ENCODE data around the gene VASH1.

The VASH1 gene

DNA sequence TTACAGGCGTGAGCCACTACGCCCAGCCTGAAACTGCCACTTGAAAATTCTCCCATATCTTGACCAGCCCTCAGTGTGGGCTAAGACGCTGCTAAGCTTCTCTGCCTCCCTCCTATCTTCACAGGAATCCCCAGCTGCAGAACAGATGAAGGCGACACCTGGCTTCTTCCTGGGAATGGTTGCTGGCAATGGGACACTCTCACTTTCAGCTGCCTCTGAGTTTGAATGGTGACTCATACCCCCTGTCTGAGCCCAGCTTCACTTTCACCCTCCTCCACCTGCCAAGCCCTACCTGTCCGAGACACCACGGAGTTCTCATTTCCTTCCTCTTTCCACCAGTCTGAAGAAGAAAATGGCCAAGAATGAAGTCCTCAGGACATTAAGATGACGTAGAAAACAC, 18.3 kb upstream of the VASH1 start:
- DNase-seq (ENCODE audit: low read depth), result no peak

DNA sequence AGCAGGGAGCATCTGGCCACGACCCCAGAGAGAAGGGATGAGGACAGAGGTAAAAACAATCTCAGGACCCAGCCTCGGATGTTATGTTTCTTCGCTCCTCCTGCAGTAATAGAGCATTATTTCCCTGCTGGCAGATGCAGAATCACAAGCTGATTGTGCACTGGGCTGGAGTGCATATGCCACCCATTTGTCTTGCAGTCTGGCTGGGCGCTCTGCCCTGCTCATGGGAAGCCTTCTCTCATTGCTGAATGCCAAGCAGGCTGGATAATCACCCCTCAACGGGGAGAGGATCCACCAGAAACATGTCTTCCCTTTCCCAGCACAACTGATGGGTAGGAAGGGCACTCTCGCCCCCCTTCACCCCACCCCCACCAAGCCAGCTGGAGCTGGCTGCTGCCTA, 8.5 kb upstream of the VASH1 start:
- no peak for DNase-seq (ENCODE audit: low read depth)

DNA sequence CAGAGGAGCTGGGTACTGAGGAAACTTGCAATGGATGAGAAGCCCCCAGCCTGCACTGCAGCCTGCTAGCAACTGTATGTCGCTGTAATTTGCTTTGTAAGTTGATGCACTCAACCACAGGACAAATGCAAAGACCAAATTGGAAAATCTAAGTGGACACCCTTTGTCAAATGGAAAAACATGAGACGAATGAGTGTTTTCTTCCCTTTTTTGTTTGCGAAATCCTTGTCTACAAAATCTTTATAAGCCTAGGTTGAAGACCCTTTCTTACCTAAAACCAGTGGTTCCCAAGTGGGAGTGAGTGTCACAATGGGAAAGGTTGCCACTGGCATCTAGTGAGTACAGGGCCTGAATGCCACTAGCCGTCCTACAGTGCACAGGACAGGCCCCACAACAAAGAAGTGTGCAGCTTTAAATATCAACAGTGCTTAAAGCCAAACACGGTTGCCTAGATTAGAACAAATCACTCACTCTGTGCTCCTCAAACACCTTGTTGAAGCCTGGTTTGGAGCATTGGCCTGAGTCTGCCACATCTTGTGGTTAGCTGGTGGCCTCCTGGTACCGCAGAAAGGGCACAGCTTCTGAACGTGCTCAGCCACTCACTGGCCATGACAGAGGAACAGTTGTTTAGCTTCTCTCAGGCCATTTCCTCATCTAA, 7.6 kb upstream of the VASH1 start:
- DNase-seq (ENCODE audit: low read depth), result no peak

DNA sequence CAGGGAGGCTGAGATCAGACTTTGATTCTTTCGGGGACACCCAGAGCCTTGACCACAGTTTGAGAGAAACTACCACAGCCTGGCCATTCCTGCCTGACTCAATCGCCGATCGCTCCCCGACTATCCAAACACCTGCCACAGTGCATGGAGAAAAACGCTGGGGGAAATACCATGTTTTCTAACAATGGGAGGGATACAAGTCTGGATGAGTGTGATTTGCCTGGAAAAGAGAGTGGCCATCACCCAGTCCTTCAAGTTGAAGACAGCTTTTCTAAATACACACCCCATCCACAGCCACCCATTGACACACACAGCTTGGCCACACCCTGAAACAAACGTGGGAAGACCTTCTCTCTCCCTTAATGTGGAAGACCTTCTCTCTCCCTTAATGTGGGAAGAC, 6.7 kb upstream of the VASH1 start:
- no peak for DNase-seq (ENCODE audit: low read depth)

DNA sequence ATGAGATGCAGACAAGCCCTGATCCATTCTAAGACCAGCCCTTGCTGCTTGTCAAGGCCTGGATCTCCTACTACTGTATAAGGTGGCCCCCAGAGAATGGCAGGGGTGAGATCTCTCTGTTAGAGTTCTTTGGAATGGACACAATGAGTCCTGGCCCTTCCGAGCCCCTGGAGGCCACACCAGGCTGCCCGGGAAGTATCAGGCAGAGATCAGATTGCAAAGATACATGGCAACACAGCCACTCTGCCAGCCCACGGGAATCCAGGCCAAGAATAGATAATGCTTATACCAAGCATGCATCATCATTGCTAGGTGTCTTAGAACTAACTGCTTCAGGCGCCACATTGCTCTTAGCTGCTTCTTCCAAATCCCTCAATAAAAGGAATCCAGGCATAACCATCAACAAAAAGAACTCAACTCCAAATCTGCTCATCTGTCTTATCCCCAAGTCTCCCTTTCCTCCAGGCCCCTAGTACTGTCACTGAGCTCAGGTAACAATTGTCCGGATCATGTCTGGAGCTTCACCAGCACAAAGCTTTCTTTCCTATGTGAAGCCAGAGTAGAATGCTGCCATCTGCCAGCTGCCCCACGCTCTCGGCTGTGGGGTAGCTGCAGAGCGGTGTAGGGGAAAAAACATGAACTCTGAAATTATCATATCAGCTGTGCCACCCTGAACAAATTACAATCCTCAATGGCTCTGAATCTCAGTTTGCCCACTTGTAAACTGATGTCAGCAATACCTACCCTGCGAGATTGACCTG, 5.5 kb upstream of the VASH1 start:
- no peak for DNase-seq (ENCODE audit: low read depth)

DNA sequence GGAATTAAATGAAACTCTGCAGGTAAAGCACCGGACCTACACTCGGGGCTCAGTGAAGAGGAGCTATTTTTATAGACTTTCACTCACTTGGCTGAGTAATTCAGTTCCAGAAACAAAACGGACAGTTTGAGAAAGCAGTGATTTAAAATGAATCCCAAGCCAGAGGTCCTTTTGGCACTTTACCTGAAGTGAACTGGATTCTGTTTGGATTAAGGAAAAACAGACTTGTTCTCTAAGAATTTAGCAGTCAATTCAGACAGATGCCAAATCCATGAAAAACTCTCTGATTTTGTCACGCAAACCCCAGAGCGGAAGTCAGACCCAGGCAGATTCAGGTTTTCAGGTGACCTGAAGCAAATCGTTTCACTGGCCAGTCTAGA, 4.9 kb upstream of the VASH1 start:
- DNase-seq (ENCODE audit: low read depth), result no peak

DNA sequence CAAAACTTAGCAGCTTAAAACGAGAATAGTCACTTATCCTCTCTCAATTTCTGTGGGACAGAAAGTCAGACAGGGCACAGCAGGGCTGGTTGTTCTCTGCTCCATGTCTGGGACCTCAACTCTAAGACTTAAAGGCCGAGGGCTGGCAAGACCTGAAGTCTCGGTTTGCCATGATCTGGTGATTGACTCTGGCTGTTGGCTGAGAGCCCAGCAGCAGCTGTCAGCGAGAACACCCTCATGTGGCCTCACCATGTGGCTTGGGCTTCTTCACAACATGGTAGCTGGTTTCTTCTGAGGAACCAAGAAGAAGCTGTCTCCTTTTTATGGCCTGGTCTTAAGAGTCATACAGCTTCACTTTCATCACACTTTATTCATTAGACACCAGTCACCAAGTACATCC, 1.7 kb upstream of the VASH1 start:
- DNase-seq (ENCODE audit: low read depth), result no peak

DNA sequence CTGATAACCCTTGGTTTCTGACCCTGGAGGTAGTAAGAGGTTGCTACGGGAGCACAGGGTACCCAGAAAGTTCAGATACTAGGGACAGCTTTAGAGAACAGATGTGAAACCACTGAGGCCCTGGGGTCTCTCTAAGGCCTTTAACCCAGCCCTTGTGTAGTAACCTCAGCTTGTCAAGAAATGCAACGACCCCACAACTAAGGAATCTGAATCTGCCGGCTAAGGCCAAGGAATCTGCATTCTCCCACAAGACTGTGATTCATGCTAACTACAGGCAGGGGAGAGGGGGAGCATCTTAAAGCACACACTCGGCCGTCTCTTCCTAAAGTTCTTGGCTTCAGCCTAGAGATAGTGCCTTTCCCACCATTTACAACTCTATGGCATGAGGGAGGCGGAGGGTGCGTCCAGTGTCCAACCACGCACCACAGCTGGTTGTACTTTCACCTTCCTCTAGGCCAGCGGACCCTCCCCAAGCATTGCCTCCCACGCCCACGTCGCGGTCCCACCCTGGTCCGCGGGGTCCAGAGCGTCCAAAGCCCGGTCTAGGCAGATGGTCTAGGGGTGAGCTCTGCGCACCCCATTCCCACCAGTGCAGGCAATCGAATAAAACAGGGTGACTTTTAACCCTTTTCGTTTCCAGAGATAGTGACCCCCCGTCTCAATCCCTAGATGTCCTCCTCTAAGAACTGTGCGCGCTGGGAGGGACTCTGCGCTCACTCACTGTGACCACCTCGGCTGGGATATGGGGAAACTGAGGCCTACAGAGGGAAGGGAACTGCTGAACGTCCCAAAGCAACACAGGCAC, 735 bp upstream of the VASH1 start:
- no peak for DNase-seq (ENCODE audit: low read depth)

DNA sequence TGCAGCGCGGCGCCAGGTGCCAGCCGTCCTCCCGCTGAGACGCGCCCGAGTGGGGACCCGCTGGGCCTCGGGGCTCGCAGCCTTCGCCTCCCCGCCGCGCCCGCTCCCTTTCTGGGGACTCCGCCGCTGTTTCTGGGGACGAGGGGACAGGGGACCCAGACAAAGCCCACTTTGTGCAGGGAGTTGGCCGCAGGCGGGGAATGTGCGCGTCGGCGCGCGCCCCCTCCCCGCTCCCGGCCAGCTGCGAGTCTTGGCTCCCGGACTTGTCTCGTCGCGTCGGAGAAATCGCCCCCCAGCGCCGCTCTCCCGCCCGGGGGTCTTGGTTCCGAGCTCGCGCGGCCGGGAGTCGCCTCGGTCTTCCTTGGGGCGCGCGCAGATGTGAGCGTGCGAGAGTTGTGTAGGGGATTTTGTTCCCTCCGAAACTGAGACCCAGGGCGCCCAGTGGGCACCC, 717 bp downstream of the VASH1 start:
- DNase-seq (ENCODE audit: low read depth), result no peak

DNA sequence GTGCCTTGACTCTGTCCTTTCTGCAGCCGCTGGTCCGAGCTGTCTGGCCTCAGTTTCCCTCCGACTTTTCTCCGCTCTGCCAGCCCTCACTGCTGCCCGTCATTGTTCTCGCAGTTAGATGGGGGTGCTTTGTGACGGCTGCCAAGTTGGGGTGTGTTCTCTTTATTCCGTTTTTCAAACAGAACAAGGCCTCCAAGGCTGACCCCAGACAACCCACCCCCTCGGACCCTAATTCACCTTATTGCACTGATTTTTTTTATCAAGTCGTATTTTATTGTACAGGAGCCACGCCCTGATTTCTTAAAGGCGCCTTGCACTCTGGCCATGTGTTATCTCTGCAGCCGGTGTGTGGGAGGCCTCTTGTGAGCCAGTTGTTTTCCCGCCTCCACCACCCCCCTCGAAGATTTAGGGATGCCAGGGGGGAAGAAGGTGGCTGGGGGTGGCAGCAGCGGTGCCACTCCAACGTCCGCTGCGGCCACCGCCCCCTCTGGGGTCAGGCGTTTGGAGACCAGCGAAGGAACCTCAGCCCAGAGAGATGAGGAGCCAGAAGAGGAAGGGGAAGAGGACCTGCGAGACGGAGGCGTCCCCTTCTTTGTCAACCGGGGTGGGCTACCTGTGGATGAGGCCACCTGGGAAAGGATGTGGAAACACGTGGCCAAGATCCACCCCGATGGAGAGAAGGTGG, 1.3 kb downstream of the VASH1 start:
- DNase-seq (ENCODE audit: low read depth), result no peak

DNA sequence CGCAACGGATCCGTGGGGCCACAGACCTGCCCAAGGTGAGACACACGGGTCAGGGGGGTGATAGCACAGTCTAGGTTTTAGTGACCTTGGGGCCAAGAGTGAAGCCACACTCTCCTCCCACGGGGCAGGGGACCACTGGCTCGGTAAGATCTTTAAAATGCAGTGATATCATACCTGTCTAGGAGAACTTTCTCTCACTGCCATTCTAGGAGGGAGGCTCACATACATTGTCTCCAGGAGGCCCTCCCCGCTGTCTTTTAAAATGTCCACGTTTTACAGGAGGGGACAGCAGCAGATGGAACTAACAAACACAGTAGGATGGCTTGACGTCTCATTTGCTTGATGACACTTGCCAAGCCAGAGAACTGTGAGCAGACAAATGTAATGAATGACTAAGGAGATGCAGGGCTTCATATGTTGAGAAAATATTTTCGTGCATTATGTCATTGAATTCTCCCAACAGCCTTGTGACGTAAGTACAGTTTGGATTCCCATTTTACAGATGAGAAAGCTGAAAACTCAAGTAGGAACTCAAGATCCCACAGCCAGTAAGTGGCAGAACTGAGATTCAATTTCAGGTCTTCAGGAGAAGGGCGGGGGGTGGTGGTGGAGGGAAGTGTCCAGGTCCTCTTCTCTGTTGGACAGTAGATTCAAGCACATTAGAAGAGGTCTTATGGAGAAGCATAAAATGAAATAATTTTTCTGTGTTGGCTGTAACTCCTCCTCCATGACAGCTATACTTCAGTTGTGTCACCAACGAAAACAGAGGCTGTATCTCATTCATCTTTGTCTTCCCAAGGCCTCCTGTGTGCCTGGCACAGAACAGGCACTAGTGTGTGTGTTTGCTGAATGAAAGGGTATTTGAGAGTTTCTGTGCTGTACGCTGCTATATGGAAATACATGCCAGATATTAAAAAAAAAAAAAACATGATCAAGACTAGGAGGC, 2.1 kb downstream of the VASH1 start:
- no peak for DNase-seq (ENCODE audit: low read depth)

DNA sequence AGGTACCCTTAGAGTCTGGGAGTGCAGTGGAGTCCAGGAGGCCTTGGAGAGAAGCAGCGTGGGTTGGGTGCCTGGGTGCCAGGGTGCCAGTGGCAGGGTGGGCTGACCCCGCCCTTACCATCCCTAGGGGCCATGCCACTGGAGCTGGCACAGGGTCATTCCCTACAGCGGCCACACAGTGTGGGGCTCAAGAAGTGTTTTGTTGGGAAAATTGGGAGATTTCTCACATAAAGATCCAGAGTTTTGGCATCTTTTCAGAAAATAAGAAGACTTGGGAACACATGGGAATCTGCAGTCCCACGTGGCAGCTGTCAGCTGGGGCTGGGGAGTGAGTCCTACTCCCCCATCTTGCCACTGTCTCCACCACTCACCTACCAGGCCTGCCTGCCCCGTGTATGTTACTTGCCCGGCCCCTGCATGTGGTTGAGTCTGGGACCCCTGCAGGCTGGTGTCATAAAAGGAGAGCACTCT, 4.2 kb downstream of the VASH1 start:
- DNase-seq (ENCODE audit: low read depth), result no peak

DNA sequence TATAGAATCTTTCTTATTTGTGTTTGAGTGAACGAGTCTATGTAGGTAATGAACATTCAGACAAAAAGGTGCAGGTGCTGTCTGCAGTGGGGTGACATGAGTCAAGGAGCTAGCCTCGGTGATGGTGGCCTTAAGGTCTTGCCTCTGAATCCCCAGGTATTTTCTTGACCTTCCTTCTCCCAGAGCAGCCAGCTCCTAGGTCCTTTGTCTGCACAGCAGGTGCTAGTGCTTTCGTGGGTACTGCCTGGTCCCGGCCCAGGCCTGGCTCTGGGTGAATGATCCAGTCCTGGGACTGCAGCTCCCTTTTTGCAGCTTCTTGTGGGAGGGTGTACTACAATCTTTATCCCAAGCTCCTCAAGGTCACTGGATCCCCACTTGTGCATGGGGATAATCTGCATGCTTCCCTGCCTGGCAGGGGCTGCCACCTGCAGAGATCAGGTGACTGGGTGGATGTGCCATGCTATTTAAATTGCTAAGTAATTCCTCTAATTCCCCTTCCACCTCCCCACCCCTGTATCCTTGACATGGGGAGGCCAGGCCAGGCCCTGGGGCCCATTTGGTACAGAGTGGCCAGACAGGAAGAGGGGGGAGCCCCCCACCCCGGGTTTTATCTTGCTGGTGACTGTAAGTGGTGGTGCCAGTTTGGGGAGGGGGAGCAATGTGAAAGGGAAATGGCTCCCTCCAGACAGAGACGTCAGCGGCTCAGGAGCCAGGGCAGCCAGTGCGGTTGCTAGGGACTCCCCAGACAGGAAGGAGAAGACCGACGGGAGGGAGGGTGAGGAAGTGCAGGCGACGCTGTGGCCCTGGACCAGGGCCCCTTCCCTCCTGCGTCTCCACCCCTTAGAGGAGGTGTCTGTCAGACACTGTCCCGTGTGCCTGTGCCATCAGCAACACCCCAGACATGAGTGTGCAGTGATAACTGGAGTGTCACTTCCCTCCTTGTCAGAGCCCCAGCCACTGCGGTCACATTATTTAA, 6.7 kb downstream of the VASH1 start:
- DNase-seq (ENCODE audit: low read depth), result no peak

DNA sequence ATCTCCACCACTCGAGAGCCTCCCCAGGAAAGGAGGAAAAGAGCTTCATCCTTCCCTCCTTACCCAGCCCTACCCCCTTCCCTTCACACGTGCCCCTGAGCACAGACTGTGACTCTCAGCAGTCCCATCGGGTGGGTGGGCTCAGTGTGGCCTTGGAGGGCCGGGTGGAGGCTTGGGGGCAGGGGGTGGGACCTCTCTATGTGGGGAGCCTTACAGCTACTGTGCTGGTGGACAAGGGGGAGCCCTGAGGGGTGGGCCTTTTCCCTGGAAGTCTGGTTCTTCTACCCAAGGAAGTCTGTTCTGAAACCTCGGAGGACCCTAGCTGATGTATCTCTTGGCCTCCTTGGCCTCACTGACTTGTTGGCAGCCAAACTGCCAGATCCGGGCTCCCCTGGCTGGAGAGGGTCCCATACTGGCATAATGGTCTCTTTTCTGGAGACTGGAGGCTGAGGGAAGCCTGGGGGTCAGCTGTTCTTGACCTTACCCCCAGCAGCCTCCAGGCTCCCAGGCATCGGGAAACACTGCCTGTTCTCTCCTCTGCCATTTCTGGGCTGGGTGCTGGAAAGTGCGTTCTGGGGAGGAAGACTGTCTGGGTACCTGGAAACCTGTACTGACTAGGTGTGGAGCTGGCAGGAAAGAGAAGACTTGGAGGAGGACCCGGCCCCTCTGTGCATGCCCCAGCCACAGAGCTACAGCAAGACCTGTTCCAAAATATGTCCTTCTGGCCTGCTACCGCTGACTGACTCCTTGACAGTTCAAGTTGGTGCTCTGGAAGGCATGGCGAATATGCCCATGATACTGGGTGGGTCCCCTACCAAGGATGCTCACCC, 7.6 kb downstream of the VASH1 start:
- DNase-seq (ENCODE audit: low read depth), result no peak

DNA sequence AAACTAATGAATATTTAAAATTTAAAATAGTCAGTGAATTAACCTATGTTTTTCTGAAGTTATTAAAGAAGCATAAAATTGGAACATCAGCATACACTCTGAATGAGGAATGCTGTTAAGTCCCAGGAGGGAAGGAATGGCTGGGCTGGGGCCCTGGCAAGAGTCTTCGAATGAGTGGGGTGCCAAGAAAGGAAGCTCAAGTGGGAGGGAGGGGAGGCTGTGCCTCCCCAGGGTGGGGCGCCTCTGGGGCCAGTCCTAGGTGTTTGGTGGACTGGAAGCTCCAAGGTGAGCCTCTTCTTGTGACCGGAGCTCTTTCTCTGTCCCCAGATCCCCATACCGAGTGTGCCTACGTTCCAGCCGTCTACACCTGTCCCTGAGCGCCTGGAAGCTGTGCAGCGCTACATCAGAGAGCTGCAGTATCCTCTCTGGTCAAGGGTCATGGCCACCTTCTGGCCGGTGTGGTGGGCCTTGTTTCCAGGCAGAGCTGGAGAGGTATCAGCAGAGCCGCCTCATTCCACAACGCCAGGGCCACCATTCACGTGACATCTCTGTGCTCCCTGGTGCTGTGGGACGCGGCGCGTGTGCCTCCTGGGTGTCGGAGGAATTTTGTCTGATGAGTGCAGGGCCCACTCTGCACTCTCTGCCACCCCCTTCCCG, 8.5 kb downstream of the VASH1 start:
- DNase-seq (ENCODE audit: low read depth), result no peak

DNA sequence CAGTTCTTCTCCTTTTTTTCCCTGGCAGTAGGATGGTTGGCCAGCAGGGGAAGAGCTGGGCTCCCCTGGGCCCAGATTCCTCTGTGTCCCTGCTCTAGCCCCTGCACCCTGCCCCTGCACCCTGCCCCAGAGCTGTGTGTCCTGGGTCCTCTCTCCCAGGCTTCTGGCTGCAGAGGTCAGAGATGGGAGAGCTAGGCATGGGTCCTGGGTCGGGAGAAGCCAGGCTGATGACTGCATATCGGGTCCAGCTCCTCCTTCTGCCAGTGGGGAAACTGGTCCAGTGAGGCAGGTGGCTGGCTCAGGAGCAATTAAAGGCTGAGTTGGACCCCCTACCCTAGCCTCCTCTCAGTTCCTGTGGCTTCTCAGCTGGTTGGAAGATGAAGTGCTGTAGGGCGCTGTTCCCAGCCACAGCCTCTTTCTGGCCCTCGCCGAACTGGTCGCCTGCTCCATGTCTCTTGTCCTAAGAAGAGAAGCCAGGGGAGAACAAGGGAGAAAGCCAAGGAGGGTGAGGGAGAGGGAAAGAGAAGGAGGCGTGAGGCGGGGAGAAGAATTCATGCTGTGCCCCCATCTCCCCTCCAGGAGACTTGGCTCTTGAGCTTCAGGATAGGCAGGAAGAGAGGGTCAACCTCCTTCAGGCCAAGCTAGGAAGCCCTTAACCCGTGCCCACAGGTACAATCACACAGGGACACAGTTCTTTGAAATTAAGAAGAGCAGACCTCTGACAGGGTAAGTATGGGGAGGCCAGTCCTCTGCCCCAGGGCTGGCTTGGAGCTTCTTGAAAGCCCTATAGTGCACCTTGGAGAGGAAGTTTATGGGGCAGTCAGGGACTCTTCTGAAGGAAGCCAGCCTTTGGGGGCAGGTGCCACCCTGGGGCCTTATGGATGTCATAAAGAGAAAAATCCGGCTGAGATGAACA, 9.5 kb downstream of the VASH1 start:
- no peak for DNase-seq (ENCODE audit: low read depth)

DNA sequence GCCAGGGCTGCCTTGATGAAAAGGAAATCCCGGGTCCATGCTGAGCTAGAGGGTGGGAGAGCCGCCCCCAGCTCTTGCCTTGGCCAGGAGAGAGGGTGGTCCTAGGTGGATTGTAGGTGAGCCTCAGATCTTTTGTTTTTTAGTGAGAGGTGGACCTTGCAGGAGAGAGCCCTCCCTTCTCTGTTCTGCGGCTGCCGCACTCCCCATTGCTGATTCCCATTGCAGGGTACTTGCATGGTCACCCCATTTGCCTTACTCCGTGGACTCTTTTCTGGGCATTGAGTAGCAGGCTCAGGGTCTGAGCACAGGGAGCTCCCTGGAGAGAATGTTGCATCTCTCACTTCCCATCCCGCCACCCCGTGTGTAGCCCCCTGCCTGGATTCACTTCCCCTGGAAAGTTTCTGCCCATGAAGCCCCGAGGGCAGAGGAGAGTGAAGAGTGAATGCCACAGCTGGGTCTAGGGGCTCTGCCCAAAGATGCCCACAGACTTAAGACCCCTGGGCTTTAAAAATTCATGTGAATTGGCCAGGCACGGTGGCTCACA, 10.2 kb downstream of the VASH1 start:
- DNase-seq (ENCODE audit: low read depth), result no peak

Measured in GM04503 (cell line).